Measurements from ENCODE around the gene PNMA8A. TPM values are rescaled to one million over a fixed set of nuclear protein-coding genes. Genes with fewer than 3 reads are reported as not detected.
A peak's percentile ranks its signal among the peaks of the same experiment; 100 is the strongest.

PNMA8A gene
- total and polyA plus RNA-seq, 2 donors (not counting 1 experiment from before 2014, with no cell fraction given) = 0.45 to 8.9 TPM

- Histone ChIP-seq H3K27ac (ENCODE audit: insufficient read depth, low read length) (no peak overlapping the region), H3K36me3 (ENCODE audit: control insufficient read depth, insufficient read depth, low read length) (no peaks in the 10 kb centered on the region), H3K9me3 (ENCODE audit: control insufficient read depth, insufficient read depth, low read depth, low read length) (no peaks in the 10 kb centered on the region), H3K4me3 (replicated peaks in 1 of 4; ENCODE audit: control extremely low read depth in 1 of 4, insufficient read depth in 1 of 4, low read depth in 3 of 4, low read length in 4 of 4) (no peak overlapping the region), H2AFZ (ENCODE audit: low read length) (no peak overlapping the region), H3K79me2 (ENCODE audit: control insufficient read depth, insufficient read depth, low read length) (no peaks in the 10 kb centered on the region), H3K4me2 (ENCODE audit: extremely low read depth, insufficient read depth, low read length) (no peak overlapping the region), H3K9ac (ENCODE audit: insufficient read depth, low read length) (no peak overlapping the region), H3K4me1 (ENCODE audit: control insufficient read depth, extremely low read depth, insufficient read depth, low read length) (no peaks in the 10 kb centered on the region), H4K20me1 (ENCODE audit: control insufficient read depth, extremely low read depth, insufficient read depth, low read length) (no peaks in the 10 kb centered on the region), H3K27me3 (ENCODE audit: control insufficient read depth, insufficient read depth, low read length) (no peaks in the 10 kb centered on the region)
- peak; percentile 52 to 71 for DNase-seq (ENCODE audit: low read depth in 2 of 2)
- TF ChIP-seq EZH2 (IDR thresholded peaks at IDR 0.05; ENCODE audit: low read length, missing control alignments) = no peak
- TF ChIP-seq CTCF (conservative IDR thresholded peaks at IDR 0.05 in 1 of 2, IDR thresholded peaks at IDR 0.05 in 1 of 2; ENCODE audit: low read depth in 1 of 2, low read length in 2 of 2) = peak; percentile 74 to 91
Observed at GRCh38 chr19:46513461-46514236, 42.3 kb upstream of the PNMA8A start.

- no peak overlapping the region for H3K27ac ChIP-seq (ENCODE audit: insufficient read depth, low read length)
- H3K4me2 ChIP-seq (ENCODE audit: extremely low read depth, insufficient read depth, low read length) = no peak overlapping the region
- TF ChIP-seq EZH2 (IDR thresholded peaks at IDR 0.05; ENCODE audit: low read length, missing control alignments) (no peak), CTCF (conservative IDR thresholded peaks at IDR 0.05 in 1 of 2, IDR thresholded peaks at IDR 0.05 in 1 of 2; ENCODE audit: low read depth in 1 of 2, low read length in 2 of 2) (no peak)
- no peaks in the 10 kb centered on the region for H3K36me3 ChIP-seq (ENCODE audit: control insufficient read depth, insufficient read depth, low read length)
- no peaks in the 10 kb centered on the region for H3K9me3 ChIP-seq (ENCODE audit: control insufficient read depth, insufficient read depth, low read depth, low read length)
- no peak overlapping the region for H3K4me3 ChIP-seq (replicated peaks in 1 of 4; ENCODE audit: control extremely low read depth in 1 of 4, insufficient read depth in 1 of 4, low read depth in 3 of 4, low read length in 4 of 4)
- H4K20me1 ChIP-seq (ENCODE audit: control insufficient read depth, extremely low read depth, insufficient read depth, low read length) = no peaks in the 10 kb centered on the region
- no peak overlapping the region for H2AFZ ChIP-seq (ENCODE audit: low read length)
- H3K4me1 ChIP-seq (ENCODE audit: control insufficient read depth, extremely low read depth, insufficient read depth, low read length) = no peaks in the 10 kb centered on the region
- no peak overlapping the region for H3K9ac ChIP-seq (ENCODE audit: insufficient read depth, low read length)
- H3K79me2 ChIP-seq (ENCODE audit: control insufficient read depth, insufficient read depth, low read length) = no peaks in the 10 kb centered on the region
- H3K27me3 ChIP-seq (ENCODE audit: control insufficient read depth, insufficient read depth, low read length) = no peaks in the 10 kb centered on the region
- no peak for DNase-seq (ENCODE audit: low read depth in 2 of 2)
Observed at GRCh38 chr19:46511237-46511636, 39.9 kb upstream of the PNMA8A start.

- Histone ChIP-seq H2AFZ (ENCODE audit: low read length) (no peak overlapping the region), H3K27me3 (ENCODE audit: control insufficient read depth, insufficient read depth, low read length) (no peaks in the 10 kb centered on the region), H3K9me3 (ENCODE audit: control insufficient read depth, insufficient read depth, low read depth, low read length) (no peaks in the 10 kb centered on the region), H4K20me1 (ENCODE audit: control insufficient read depth, extremely low read depth, insufficient read depth, low read length) (no peaks in the 10 kb centered on the region), H3K9ac (ENCODE audit: insufficient read depth, low read length) (no peak overlapping the region), H3K4me2 (ENCODE audit: extremely low read depth, insufficient read depth, low read length) (no peak overlapping the region), H3K36me3 (ENCODE audit: control insufficient read depth, insufficient read depth, low read length) (no peaks in the 10 kb centered on the region), H3K27ac (ENCODE audit: insufficient read depth, low read length) (no peak overlapping the region), H3K4me3 (replicated peaks in 1 of 4; ENCODE audit: control extremely low read depth in 1 of 4, insufficient read depth in 1 of 4, low read depth in 3 of 4, low read length in 4 of 4) (no peak overlapping the region), H3K79me2 (ENCODE audit: control insufficient read depth, insufficient read depth, low read length) (no peaks in the 10 kb centered on the region), H3K4me1 (ENCODE audit: control insufficient read depth, extremely low read depth, insufficient read depth, low read length) (no peaks in the 10 kb centered on the region)
- DNase-seq (ENCODE audit: low read depth in 2 of 2) = no peak
- TF ChIP-seq CTCF (conservative IDR thresholded peaks at IDR 0.05 in 1 of 2, IDR thresholded peaks at IDR 0.05 in 1 of 2; ENCODE audit: low read depth in 1 of 2, low read length in 2 of 2) (no peak), EZH2 (IDR thresholded peaks at IDR 0.05; ENCODE audit: low read length, missing control alignments) (no peak)
Observed at GRCh38 chr19:46508206-46508605, 36.8 kb upstream of the PNMA8A start.

Data from fibroblast of lung (primary cell).